HT1080 (cell line): Measurements from ENCODE around the gene APOB. TPM values are rescaled to one million over a fixed set of nuclear protein-coding genes. Genes with fewer than 3 reads are reported as not detected.
"Not testable (repeated sequence)": the region's sequence is repeated elsewhere in the genome, so short reads cannot be mapped to it uniquely, and the experiment has no call there.

Experiments
- DNase-seq: peaks from one replicate; pipeline ENCODE4 v3.0.0-alpha.2; 2015; ENCODE audit warnings: low read depth
- total RNA-seq: library from RNA; depleted of rRNA; stranded (reverse); fragments of >200 nt; shearing (Covaris generic); gene quantifications from 2 replicates; pipeline ENCODE4 v1.2.3, GENCODE V29; 2014

Gene APOB
- total RNA-seq, 1 experiment from 2014 or later, result 0.27 TPM

- no peak for DNase-seq
Measured at GRCh38 chr2:21034156-21034971, 9.5 kb downstream of the APOB start.

- DNase-seq, result no peak
Measured at GRCh38 chr2:21033237-21034155, 10.4 kb downstream of the APOB start.

- no peak for DNase-seq
Measured at GRCh38 chr2:21032338-21033236, 11.3 kb downstream of the APOB start.

GRCh38 chr2:21030983-21031968 is 12.6 kb downstream of the APOB start:
- no peak for DNase-seq

GRCh38 chr2:21029519-21029918 is 14.4 kb downstream of the APOB start:
- no peak for DNase-seq

- DNase-seq, result not testable (repeated sequence)
Measured at GRCh38 chr2:21028951-21029350, 14.9 kb downstream of the APOB start.

- DNase-seq, result no peak
Measured at GRCh38 chr2:21028021-21028947, 15.6 kb downstream of the APOB start.

GRCh38 chr2:21026479-21027282 is 17.2 kb downstream of the APOB start:
- no peak for DNase-seq

- no peak for DNase-seq
Measured at GRCh38 chr2:21025690-21026478, 18.0 kb downstream of the APOB start.

- DNase-seq, result no peak
Measured at GRCh38 chr2:21024722-21025389, 19.0 kb downstream of the APOB start.

GRCh38 chr2:21024198-21024597 is 19.7 kb downstream of the APOB start:
- DNase-seq, result no peak

- no peak for DNase-seq
Measured at GRCh38 chr2:21023419-21024181, 20.3 kb downstream of the APOB start.

- no peak for DNase-seq
Measured at GRCh38 chr2:21022792-21023367, 21.0 kb downstream of the APOB start.

- no peak for DNase-seq
Measured at GRCh38 chr2:21021430-21021829, 22.4 kb downstream of the APOB start.

- DNase-seq, result no peak
Measured at GRCh38 chr2:21020668-21021288, 23.1 kb downstream of the APOB start.
